Measurements from ENCODE around the gene PIPOX.

The PIPOX gene

GRCh38 chr17:29019475-29020181, 23.3 kb upstream of the PIPOX start:
- no peak for DNase-seq (ENCODE audit: low read depth)

GRCh38 chr17:29020576-29020975, 22.4 kb upstream of the PIPOX start:
- no peak for DNase-seq (ENCODE audit: low read depth)

- no peak for DNase-seq (ENCODE audit: low read depth)
These were observed 21.7 kb upstream of the PIPOX start for GRCh38 chr17:29021226-29021625.

- no peak for DNase-seq (ENCODE audit: low read depth)
These were observed 20.9 kb upstream of the PIPOX start for GRCh38 chr17:29022074-29022473.

- DNase-seq (ENCODE audit: low read depth): no peak
These were observed 18.5 kb upstream of the PIPOX start for GRCh38 chr17:29024316-29024952.

GRCh38 chr17:29031488-29031887, 11.5 kb upstream of the PIPOX start:
- DNase-seq (ENCODE audit: low read depth): no peak

GRCh38 chr17:29032013-29032856, 10.7 kb upstream of the PIPOX start:
- no peak for DNase-seq (ENCODE audit: low read depth)

- DNase-seq (ENCODE audit: low read depth): no peak
These were observed 10.1 kb upstream of the PIPOX start for GRCh38 chr17:29032857-29033197.

GRCh38 chr17:29034510-29034909, 8.4 kb upstream of the PIPOX start:
- no peak for DNase-seq (ENCODE audit: low read depth)

- DNase-seq (ENCODE audit: low read depth): no peak
These were observed 6.4 kb upstream of the PIPOX start for GRCh38 chr17:29036584-29036983.

- DNase-seq (ENCODE audit: low read depth): no peak
These were observed 5.2 kb upstream of the PIPOX start for GRCh38 chr17:29037739-29038084.

GRCh38 chr17:29038085-29038795, 4.7 kb upstream of the PIPOX start:
- no peak for DNase-seq (ENCODE audit: low read depth)

GRCh38 chr17:29039764-29040598, 3.0 kb upstream of the PIPOX start:
- peak; percentile 83 for DNase-seq (ENCODE audit: low read depth)

- DNase-seq (ENCODE audit: low read depth): no peak
These were observed 1.9 kb upstream of the PIPOX start for GRCh38 chr17:29041091-29041490.

- no peak for DNase-seq (ENCODE audit: low read depth)
These were observed 1.4 kb upstream of the PIPOX start for GRCh38 chr17:29041571-29041970.

- DNase-seq (ENCODE audit: low read depth): no peak
These were observed 789 bp upstream of the PIPOX start for GRCh38 chr17:29042026-29042678.

GRCh38 chr17:29043539-29044145, 701 bp downstream of the PIPOX start:
- DNase-seq (ENCODE audit: low read depth): no peak

GRCh38 chr17:29045026-29045425, 2.1 kb downstream of the PIPOX start:
- no peak for DNase-seq (ENCODE audit: low read depth)

GRCh38 chr17:29045734-29046472, 3.0 kb downstream of the PIPOX start:
- DNase-seq (ENCODE audit: low read depth): no peak

GRCh38 chr17:29046473-29046839, 3.5 kb downstream of the PIPOX start:
- DNase-seq (ENCODE audit: low read depth): no peak
